ENCODE results near the gene BANF1. TPM values are rescaled to one million over a fixed set of nuclear protein-coding genes. Genes with fewer than 3 reads are reported as not detected.

The BANF1 gene
- total and polyA plus RNA-seq, 10 of the 15 experiments (the other 5 are each of a cell fraction or from before 2014, with no cell fraction given): 99.0 to 574 (median 297) TPM

DNA sequence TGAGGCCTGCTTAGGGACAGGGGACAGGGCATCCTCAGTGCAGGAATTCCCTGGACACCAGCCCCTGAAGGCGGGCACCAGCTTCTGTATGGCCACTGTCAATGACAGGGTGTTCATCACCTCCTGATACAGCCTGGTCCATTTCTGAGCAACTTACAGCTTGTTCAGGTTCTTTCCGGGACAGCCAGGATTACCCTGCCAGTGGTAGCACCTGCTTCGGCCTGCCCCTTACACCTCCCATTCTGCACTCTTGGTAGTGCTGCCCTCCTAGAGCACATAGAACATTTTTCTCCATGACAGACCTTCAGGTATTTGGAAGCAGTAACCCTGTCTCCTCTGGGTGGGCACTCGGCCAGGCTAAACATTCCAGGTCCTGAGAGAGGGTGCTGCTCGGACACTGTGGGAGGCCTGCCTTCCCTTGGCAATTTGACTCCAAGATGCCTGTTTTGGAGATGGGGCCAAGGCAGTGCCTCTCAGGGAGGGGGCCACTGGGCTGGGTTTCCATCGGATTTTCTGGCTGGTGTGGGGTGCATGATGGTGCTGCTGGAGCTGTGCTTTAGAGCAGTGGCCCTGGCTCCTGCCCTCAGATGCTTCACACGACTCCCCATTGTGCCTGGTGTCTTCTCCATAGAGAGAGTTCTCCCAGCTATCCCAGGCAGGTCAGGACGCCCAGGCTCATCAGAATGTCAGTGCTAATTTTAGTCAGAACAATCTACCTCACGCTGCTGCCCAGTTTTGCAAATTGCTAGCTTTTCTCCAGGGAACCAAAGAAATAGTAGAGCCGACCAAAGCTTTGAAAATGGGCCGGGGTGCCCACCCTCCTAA, 45.5 kb downstream of the BANF1 start (continued):
- no peak for TF ChIP-seq YBX1 (IDR thresholded peaks at IDR 0.05)

DNA sequence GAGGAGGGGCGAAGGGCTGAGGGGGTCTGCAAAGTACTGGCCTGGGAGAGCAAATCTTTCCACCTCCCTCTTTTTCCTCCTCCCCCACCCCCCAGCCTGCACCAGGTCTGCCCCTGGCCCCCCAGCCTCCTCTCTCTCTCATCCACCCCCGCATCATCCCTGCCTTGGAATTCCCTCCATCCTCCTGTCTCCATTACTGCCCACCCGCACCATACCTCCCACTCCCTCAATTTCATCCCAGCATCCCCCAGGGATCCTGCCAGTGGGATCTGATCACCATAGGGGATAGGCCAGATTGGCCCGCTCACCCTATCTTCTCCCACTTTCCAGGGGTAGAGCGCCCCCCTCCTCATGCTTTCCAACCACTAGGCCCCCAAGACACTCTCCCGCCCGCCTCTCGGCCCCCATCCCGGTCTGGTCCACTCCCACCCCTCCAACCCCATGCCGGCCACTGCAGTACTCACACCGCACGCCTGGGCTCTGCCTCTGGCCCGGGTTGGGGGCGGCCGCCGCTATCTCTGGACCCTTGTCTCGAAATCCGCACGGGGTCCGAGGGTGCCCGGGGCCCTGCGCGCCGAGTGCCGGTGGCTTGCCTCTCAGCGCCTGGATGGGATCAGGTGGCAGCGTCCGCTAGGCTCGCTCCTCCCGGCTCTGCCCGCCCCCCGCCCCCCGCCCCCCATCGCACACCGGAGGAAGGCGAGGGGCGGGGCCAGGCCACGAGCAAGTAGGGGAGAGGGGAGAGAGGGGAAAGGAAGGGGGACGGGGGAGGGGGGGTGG, 46.4 kb downstream of the BANF1 start, which contains the start of gene GAL3ST3:
GAL3ST3 (minus strand) TSS at position 615 of the 777 bp plus-strand sequence. CDS start 3,746 bp downstream, outside the sequence.
- peaks cover 17% of the 10 kb centered on the region for H3K4me1 ChIP-seq (ENCODE audit: control insufficient read depth, insufficient read depth, low read length)
- no peaks in the 10 kb centered on the region for H4K20me1 ChIP-seq (ENCODE audit: control insufficient read depth, insufficient read depth)
- CTCF ChIA-PET: interaction anchor here (1.1 to 5.0 kb wide), 3 partner anchors 19 to 46 kb away, joined by 3 to 43 read pairs (median 3); partner anchors contain the start of genes BANF1 and CATSPER1
- no peak within 1 kb of the TSS for H2AFZ ChIP-seq (ENCODE audit: control insufficient read depth, low read depth, low read length)
- H3K36me3 ChIP-seq (ENCODE audit: control insufficient read depth in 2 of 2, insufficient read depth in 2 of 2, low read length in 1 of 2): no peaks in the 10 kb centered on the region
- no peak for DNase-seq (ENCODE audit: low read depth, low spot score)
- FAIRE-seq: no peak
- H3K9me3 ChIP-seq (replicated peaks; ENCODE audit: control insufficient read depth, insufficient read depth, low read length): no peaks in the 10 kb centered on the region
- in situ Hi-C loops (cut with MboI) (no loop called here), intact Hi-C loops (cut with micrococcal nuclease; ENCODE audit: unreplicated experiment) (no loop called here)
- no peak for ATAC-seq
- SMC1A ChIA-PET (ENCODE audit: uncharacterized antibody, unreplicated experiment): no interaction called here
- no peak for TF ChIP-seq SREBF2 (IDR thresholded peaks at IDR 0.05; ENCODE audit: low read length)
- no peak for TF ChIP-seq ZBED1 (IDR thresholded peaks at IDR 0.05; ENCODE audit: borderline replicate concordance)
- TF ChIP-seq SUPT20H (IDR thresholded peaks at IDR 0.05; ENCODE audit: borderline replicate concordance, control insufficient read depth, low read depth, low read length): no peak
- TF ChIP-seq, protein P1, sequence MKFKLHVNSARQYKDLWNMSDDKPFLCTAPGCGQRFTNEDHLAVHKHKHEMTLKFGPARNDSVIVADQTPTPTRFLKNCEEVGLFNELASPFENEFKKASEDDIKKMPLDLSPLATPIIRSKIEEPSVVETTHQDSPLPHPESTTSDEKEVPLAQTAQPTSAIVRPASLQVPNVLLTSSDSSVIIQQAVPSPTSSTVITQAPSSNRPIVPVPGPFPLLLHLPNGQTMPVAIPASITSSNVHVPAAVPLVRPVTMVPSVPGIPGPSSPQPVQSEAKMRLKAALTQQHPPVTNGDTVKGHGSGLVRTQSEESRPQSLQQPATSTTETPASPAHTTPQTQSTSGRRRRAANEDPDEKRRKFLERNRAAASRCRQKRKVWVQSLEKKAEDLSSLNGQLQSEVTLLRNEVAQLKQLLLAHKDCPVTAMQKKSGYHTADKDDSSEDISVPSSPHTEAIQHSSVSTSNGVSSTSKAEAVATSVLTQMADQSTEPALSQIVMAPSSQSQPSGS (IDR thresholded peaks at IDR 0.05; ENCODE audit: low read length): no peak
- WGBS (ENCODE audit: insufficient coverage, insufficient replicate concordance, low lambda C conversion rate, missing lambda C conversion rate): 33% methylated on average over 25 of the region's 39 CpGs
- peaks cover 16% of the 10 kb centered on the region for H3K79me2 ChIP-seq (ENCODE audit: control insufficient read depth, insufficient read depth, low read length)
- POLR2A ChIA-PET: interaction anchor here (0.6 kb wide), 1 partner anchor 48 kb away, joined by 14 read pairs; no protein-coding TSS in a partner anchor
- H3K4me3 ChIP-seq: no peak within 1 kb of the TSS
- BruUV-seq (replicated peaks): no TSS peak
- RAD21 ChIA-PET (ENCODE audit: unreplicated experiment): no interaction called here
- no peak within 1 kb of the TSS for H3K4me2 ChIP-seq (ENCODE audit: control insufficient read depth, insufficient read depth)
- H3K27me3 ChIP-seq (replicated peaks in 1 of 2; ENCODE audit: control insufficient read depth in 2 of 2, insufficient read depth in 2 of 2, low read length in 1 of 2): no peaks in the 10 kb centered on the region
- no peak within 1 kb of the TSS for H3K27ac ChIP-seq (ENCODE audit: control insufficient read depth, insufficient read depth)
- H3K9ac ChIP-seq (ENCODE audit: control insufficient read depth, insufficient read depth, low read length): no peak within 1 kb of the TSS
